Left lung (tissue), 10 donors: Measurements from ENCODE around the gene TMIE. TPM values are rescaled to one million over a fixed set of nuclear protein-coding genes. Genes with fewer than 3 reads are reported as not detected.
A peak's percentile ranks its signal among the peaks of the same experiment; 100 is the strongest.
"Not testable (repeated sequence)": the region's sequence is repeated elsewhere in the genome, so short reads cannot be mapped to it uniquely, and the experiment has no call there.

Source experiments
- ATAC-seq: fragments of 200-7000 bp; cut with Tn5 transposase; one replicate; pipeline ENCODE4 v1.9.1; 2020; ENCODE audit warnings: moderate library complexity
- DNase-seq, 4 donors: peaks; one replicate each; pipeline ENCODE4 v3.0.0-alpha.2; 2013 to 2020
- H3K27ac ChIP-seq, 2 donors: fragments of 200-600 bp; sonication (generic) in 1 of 2; one replicate each; pipeline versions ENCODE4 v1.5.0 to v1.8.0; 2020 to 2021
- H3K27me3 ChIP-seq, 2 donors: fragments of 200-600 bp; sonication (generic) in 1 of 2; one replicate each; pipeline versions ENCODE4 v1.5.0 to v1.8.0; 2020 to 2021
- H3K36me3 ChIP-seq, 2 donors: fragments of 200-600 bp; sonication (generic) in 1 of 2; one replicate each; pipeline versions ENCODE4 v1.5.0 to v1.8.0; 2020 to 2021
- H3K4me1 ChIP-seq, 2 donors: fragments of 200-600 bp; one replicate each; pipeline ENCODE4 v1.8.0; 2021
- H3K4me3 ChIP-seq, 2 donors: fragments of 200-600 bp; sonication (generic) in 1 of 2; one replicate each; pipeline versions ENCODE4 v1.5.0 to v1.8.0; 2020 to 2021; ENCODE audit warnings: mild to moderate bottlenecking in 1 of 2
- H3K9me3 ChIP-seq, 2 donors: fragments of 200-600 bp; sonication (generic) in 1 of 2; one replicate each; pipeline versions ENCODE4 v1.5.0 to v1.8.0; 2020 to 2021
- CTCF ChIP-seq, 2 donors: fragments of 200-600 bp; sonication (generic) in 1 of 2; IDR thresholded peaks; one replicate each; pipeline versions ENCODE4 v1.5.0 to v1.8.0; 2021; ENCODE audit warnings: antibody characterized with exemption in 2 of 2
- intact Hi-C, 2 donors: fragments of 100-400 bp; cut with DNase I; formaldehyde crosslinking; loops; one replicate each; pipeline versions ENCODE4 v1.11.2 to v1.14.2; 2022
- polyA plus RNA-seq, 6 donors: library from polyadenylated mRNA; unstranded; fragments of 120-200 nt; gene quantifications; one replicate each; pipeline ENCODE4 v1.2.1, GENCODE V29; 2013; ENCODE audit not compliant: insufficient read length in 6 of 6
- total RNA-seq, 2 donors: library from RNA; stranded (reverse); fragmentation: NEBNext Ultra II Directional; extraction: Animal tissue kit (Norgen Biotek cat#: 25700); gene quantifications; one replicate each; pipeline ENCODE4 v1.2.1, GENCODE V29; 2021
- donor health status: DM: no; HTN: yes; CAD: no.
- donor health status: DM: no; HTN: no; CAD: no.

Gene TMIE
- total and polyA plus RNA-seq, 8 donors, result 0.23 to 0.82 (median 0.48) TPM; not detected in 1

GRCh38 chr3:46699676-46700523 is 1.3 kb upstream of the TMIE start:
- Histone ChIP-seq H3K36me3 (no peaks in the 10 kb centered on the region), H3K4me3 (no peak overlapping the region), H3K9me3 (no peaks in the 10 kb centered on the region), H3K4me1 (peaks cover 20 to 51% of the 10 kb centered on the region in 2 donors), H3K27ac (no peak overlapping the region), H3K27me3 (peaks cover 6 to 30% of the 10 kb centered on the region in 2 donors)
- intact Hi-C loops, result no loop called here
- no peak for TF ChIP-seq CTCF (IDR thresholded peaks at IDR 0.05)
- peak in 2 of 4 donors; percentile 83 for DNase-seq
- ATAC-seq, result peak; percentile 74

DNA sequence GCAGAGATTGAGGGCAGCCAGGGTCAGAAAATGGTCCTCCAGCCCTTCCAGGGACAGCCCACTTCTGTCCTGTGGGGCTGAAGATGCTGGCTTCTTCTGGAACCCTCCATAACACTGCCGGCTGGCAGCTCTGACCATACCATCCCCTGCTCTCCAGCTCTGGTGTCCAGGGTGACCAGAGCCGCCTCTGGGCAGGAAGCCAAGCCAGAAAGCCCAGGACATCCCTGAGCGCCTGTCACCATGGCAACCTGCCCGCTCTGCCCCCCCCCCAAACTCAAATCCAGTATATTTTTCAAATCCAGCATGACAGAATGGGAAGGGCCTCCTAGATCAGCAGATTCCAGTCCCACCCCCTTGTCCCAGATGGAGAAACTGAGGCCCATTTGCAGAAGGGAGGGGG is 420 bp upstream of the TMIE start:
- DNase-seq, result peak in 2 of 4 donors; percentile 26 to 55
- Histone ChIP-seq H3K4me3 (no peak overlapping the region), H3K36me3 (no peaks in the 10 kb centered on the region), H3K9me3 (no peaks in the 10 kb centered on the region), H3K27ac (no peak overlapping the region), H3K4me1 (peaks cover 14 to 42% of the 10 kb centered on the region in 2 donors), H3K27me3 (peaks cover 6 to 30% of the 10 kb centered on the region in 2 donors)
- no peak for TF ChIP-seq CTCF (IDR thresholded peaks at IDR 0.05)
- intact Hi-C loops, result no loop called here
- ATAC-seq, result no peak

- peaks cover 6 to 28% of the 10 kb centered on the region in 2 donors for H3K4me1 ChIP-seq
- peaks cover 6 to 39% of the 10 kb centered on the region in 2 donors for H3K27me3 ChIP-seq
- H3K4me3 ChIP-seq, result no peak overlapping the region
- H3K36me3 ChIP-seq, result no peaks in the 10 kb centered on the region
- ATAC-seq (no peak), DNase-seq (peak in 1 of 4 donors; percentile 44)
- intact Hi-C loops, result no loop called here
- no peak overlapping the region for H3K27ac ChIP-seq
- no peak for TF ChIP-seq CTCF (IDR thresholded peaks at IDR 0.05)
- H3K9me3 ChIP-seq, result no peaks in the 10 kb centered on the region
Measured at GRCh38 chr3:46702246-46703012, 1.2 kb downstream of the TMIE start.

GRCh38 chr3:46703013-46703520 is 1.9 kb downstream of the TMIE start:
- H3K9me3 ChIP-seq, result no peaks in the 10 kb centered on the region
- no peak for TF ChIP-seq CTCF (IDR thresholded peaks at IDR 0.05)
- no peak for ATAC-seq
- no peak overlapping the region for H3K4me3 ChIP-seq
- peak in 1 of 4 donors; percentile 31 for DNase-seq
- no peak overlapping the region for H3K27ac ChIP-seq
- H3K36me3 ChIP-seq, result no peaks in the 10 kb centered on the region
- intact Hi-C loops, result no loop called here
- H3K4me1 ChIP-seq, result peaks cover 6 to 28% of the 10 kb centered on the region in 2 donors
- peaks cover 6 to 39% of the 10 kb centered on the region in 2 donors for H3K27me3 ChIP-seq

GRCh38 chr3:46704346-46704745 is 3.2 kb downstream of the TMIE start:
- H3K36me3 ChIP-seq, H3K4me3 ChIP-seq, H3K27ac ChIP-seq, ATAC-seq, H3K9me3 ChIP-seq, intact Hi-C loops: not testable (repeated sequence)
- H3K27me3 ChIP-seq, result peaks cover 6 to 39% of the 10 kb centered on the region in 2 donors
- H3K4me1 ChIP-seq, result peaks cover 6 to 25% of the 10 kb centered on the region in 2 donors
- DNase-seq, result peak in 1 of 4 donors; percentile 31
